ENCODE measurements around the gene DAB1.

DAB1 gene

GRCh38 chr1:57218487-57219079, 205.3 kb downstream of the DAB1 start:
- H3K4me3 ChIP-seq (replicated peaks in 1 of 2; ENCODE audit: low read depth in 2 of 2, low read length in 2 of 2) = no peak overlapping the region
- DNase-seq (ENCODE audit: low read depth in 2 of 2) = peak in 1 of 2 donors; percentile 22
- TF ChIP-seq CTCF (IDR thresholded peaks at IDR 0.05; ENCODE audit: low read depth, low read length) = no peak

GRCh38 chr1:57217905-57218304, 206.0 kb downstream of the DAB1 start:
- TF ChIP-seq CTCF (IDR thresholded peaks at IDR 0.05; ENCODE audit: low read depth, low read length) = no peak
- DNase-seq (ENCODE audit: low read depth in 2 of 2) = no peak
- no peak overlapping the region for H3K4me3 ChIP-seq (replicated peaks in 1 of 2; ENCODE audit: low read depth in 2 of 2, low read length in 2 of 2)

GRCh38 chr1:57214951-57215575, 208.8 kb downstream of the DAB1 start:
- DNase-seq (ENCODE audit: low read depth in 2 of 2) = no peak
- no peak for TF ChIP-seq CTCF (IDR thresholded peaks at IDR 0.05; ENCODE audit: low read depth, low read length)
- H3K4me3 ChIP-seq (replicated peaks in 1 of 2; ENCODE audit: low read depth in 2 of 2, low read length in 2 of 2) = no peak overlapping the region

GRCh38 chr1:57210881-57211280, 213.0 kb downstream of the DAB1 start:
- TF ChIP-seq CTCF (IDR thresholded peaks at IDR 0.05; ENCODE audit: low read depth, low read length) = no peak
- H3K4me3 ChIP-seq (replicated peaks in 1 of 2; ENCODE audit: low read depth in 2 of 2, low read length in 2 of 2) = no peak overlapping the region
- DNase-seq (ENCODE audit: low read depth in 2 of 2) = no peak

- no peak for DNase-seq (ENCODE audit: low read depth in 2 of 2)
- no peak for TF ChIP-seq CTCF (IDR thresholded peaks at IDR 0.05; ENCODE audit: low read depth, low read length)
- H3K4me3 ChIP-seq (replicated peaks in 1 of 2; ENCODE audit: low read depth in 2 of 2, low read length in 2 of 2) = no peak overlapping the region
These were observed 214.4 kb downstream of the DAB1 start for GRCh38 chr1:57209495-57209894.

GRCh38 chr1:57208741-57209302, 215.0 kb downstream of the DAB1 start:
- no peak for DNase-seq (ENCODE audit: low read depth in 2 of 2)
- TF ChIP-seq CTCF (IDR thresholded peaks at IDR 0.05; ENCODE audit: low read depth, low read length) = no peak
- H3K4me3 ChIP-seq (replicated peaks in 1 of 2; ENCODE audit: low read depth in 2 of 2, low read length in 2 of 2) = no peak overlapping the region

Data from cardiac fibroblast (primary cell).